ENCODE data around the gene DENND1A.

- TF ChIP-seq EZH2 (IDR thresholded peaks at IDR 0.05; ENCODE audit: insufficient read depth, low read length), result no peak
- no peak for TF ChIP-seq CTCF (IDR thresholded peaks at IDR 0.05; ENCODE audit: insufficient read depth, low read depth, low read length)
Measured at GRCh38 chr9:123938401-123938800, 8.5 kb upstream of the DENND1A start.

Measured in astrocyte (in vitro differentiated cells and primary cell).